Measurements from ENCODE around the gene BST1. TPM values are rescaled to one million over a fixed set of nuclear protein-coding genes. Genes with fewer than 3 reads are reported as not detected.

The BST1 gene
- total RNA-seq, 1 experiment from 2014 or later = not detected

GRCh38 chr4:15653864-15654592, 48.8 kb upstream of the BST1 start:
- Histone ChIP-seq H3K79me1 (ENCODE audit: insufficient read depth, low read depth, low read length, poor library complexity, severe bottlenecking) (peaks cover 3% of the 10 kb centered on the region), H3K27me3 (ENCODE audit: insufficient read depth, low read length) (no peaks in the 10 kb centered on the region), H4K20me1 (ENCODE audit: control insufficient read depth, insufficient read depth, insufficient read length) (no peaks in the 10 kb centered on the region), H2BK120ac (ENCODE audit: low read depth, low read length, poor library complexity, severe bottlenecking) (no peak overlapping the region), H3K23me2 (ENCODE audit: insufficient read length, low read depth, low read length, poor library complexity, severe bottlenecking) (peaks cover 10% of the 10 kb centered on the region), H3K23ac (ENCODE audit: insufficient read length, low read depth, low read length) (no peak overlapping the region), H3K9ac (ENCODE audit: extremely low read depth, insufficient read length, low read length) (peak overlapping the region; percentile 73), H4K8ac (replicated peaks; ENCODE audit: insufficient read length, low read depth, low read length) (no peak overlapping the region), H4K5ac (ENCODE audit: insufficient read length, low read depth, low read length) (no peak overlapping the region), H3K4ac (ENCODE audit: low read depth, low read length) (no peak overlapping the region), H3K27ac (ENCODE audit: insufficient read length, low read depth, low read length) (no peak overlapping the region), H4K91ac (ENCODE audit: insufficient read length, low read depth, low read length) (no peak overlapping the region), H3K56ac (ENCODE audit: insufficient read length, low read depth, low read length) (no peak overlapping the region), H2BK5ac (ENCODE audit: insufficient read length, low read length) (no peak overlapping the region), H3K14ac (ENCODE audit: insufficient read depth, low read length) (0 out of 2 replicates have a peak overlapping the region, but pooled peaks have one; percentile 16), H2BK20ac (ENCODE audit: low read depth, low read length, poor library complexity, severe bottlenecking) (no peak overlapping the region), H3K4me2 (ENCODE audit: insufficient read depth, insufficient read length, low read length) (peak overlapping the region; percentile 95), H2AK5ac (ENCODE audit: insufficient read length, low read length) (no peak overlapping the region), H3K4me1 (ENCODE audit: insufficient read depth, low read length) (peaks cover 2% of the 10 kb centered on the region; the same call in 1 of the 2 replicates), H3T11ph (ENCODE audit: low read length) (no peak overlapping the region), H2AFZ (ENCODE audit: low read length) (no peak overlapping the region), H3K9me3 (ENCODE audit: control insufficient read depth, low read depth, low read length) (no peaks in the 10 kb centered on the region), H2BK15ac (ENCODE audit: low read depth, low read length) (no peak overlapping the region), H3K18ac (ENCODE audit: insufficient read length, low read depth, low read length) (no peak overlapping the region), H3K79me2 (ENCODE audit: insufficient read depth, low read length) (peaks cover 6% of the 10 kb centered on the region; the same call in 1 of the 2 replicates), H2BK12ac (ENCODE audit: insufficient read length, low read depth, low read length) (no peak overlapping the region)
- Mint-ChIP-seq H3K4me3 (peak overlapping the region; percentile 95 to 98), H3K9me3 (no peaks in the 10 kb centered on the region), H3K27me3 (ENCODE audit: low read depth) (no peaks in the 10 kb centered on the region; the same call in 1 of the 2 replicates), H3K4me1 (peaks cover 36 to 45% of the 10 kb centered on the region in 2 experiments), H3K36me3 (ENCODE audit: insufficient read depth in 1 of 3, low read depth in 3 of 3) (peaks cover 0 to 4% (median 0%) of the 10 kb centered on the region in 3 experiments; a peak in 2 of 7 replicates), H3K27ac (peak overlapping the region; percentile 96 to 98 (median 98))
- WGBS (ENCODE audit: extremely low coverage, insufficient read length, low lambda C conversion rate) = no CpG with 5 or more reads among the region's 7 CpGs
- DNase-seq = no peak
- TF ChIP-seq, protein P1, sequence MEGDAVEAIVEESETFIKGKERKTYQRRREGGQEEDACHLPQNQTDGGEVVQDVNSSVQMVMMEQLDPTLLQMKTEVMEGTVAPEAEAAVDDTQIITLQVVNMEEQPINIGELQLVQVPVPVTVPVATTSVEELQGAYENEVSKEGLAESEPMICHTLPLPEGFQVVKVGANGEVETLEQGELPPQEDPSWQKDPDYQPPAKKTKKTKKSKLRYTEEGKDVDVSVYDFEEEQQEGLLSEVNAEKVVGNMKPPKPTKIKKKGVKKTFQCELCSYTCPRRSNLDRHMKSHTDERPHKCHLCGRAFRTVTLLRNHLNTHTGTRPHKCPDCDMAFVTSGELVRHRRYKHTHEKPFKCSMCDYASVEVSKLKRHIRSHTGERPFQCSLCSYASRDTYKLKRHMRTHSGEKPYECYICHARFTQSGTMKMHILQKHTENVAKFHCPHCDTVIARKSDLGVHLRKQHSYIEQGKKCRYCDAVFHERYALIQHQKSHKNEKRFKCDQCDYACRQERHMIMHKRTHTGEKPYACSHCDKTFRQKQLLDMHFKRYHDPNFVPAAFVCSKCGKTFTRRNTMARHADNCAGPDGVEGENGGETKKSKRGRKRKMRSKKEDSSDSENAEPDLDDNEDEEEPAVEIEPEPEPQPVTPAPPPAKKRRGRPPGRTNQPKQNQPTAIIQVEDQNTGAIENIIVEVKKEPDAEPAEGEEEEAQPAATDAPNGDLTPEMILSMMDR (conservative IDR thresholded peaks at IDR 0.05) = no peak
